ENCODE measurements around the gene WDFY4.

WDFY4 gene

DNA sequence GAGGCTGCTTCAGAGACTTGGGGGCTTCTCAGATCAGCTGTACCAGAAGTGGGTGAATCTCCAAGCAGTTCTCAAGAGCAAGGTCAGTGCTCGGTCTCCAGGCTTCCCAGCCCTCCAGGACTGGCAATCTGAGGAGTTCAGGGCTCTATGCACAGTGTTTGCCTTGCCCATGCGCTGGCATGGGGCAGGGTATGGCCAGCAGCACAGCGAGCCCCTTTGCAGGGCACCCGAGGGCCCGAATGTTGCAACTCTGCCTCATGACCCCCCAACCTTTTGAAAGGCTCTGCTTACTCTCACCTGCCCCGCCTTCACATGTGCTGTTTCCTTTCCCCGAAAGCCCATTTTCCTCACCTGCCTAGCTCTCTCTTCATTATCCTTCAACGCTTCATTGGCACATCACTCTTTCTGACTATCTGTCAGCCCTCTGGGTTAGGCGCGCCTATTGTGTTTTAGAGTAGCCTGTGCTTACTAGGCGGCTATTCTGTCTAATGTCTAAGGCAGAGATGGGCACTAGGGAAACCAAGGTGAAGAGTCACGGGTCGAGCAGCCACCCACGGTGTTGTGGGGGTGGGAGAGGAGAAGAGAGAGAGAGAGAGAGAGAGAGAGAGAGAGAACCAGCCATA, 83.6 kb downstream of the WDFY4 start:
- in situ Hi-C loops (cut with MboI; ENCODE audit: low sequenced_read_pairs): no loop called here

GRCh38 chr10:48768926-48769325, 84.3 kb downstream of the WDFY4 start:
- in situ Hi-C loops (cut with MboI; ENCODE audit: low sequenced_read_pairs): no loop called here

GRCh38 chr10:48769706-48770435, 85.2 kb downstream of the WDFY4 start:
- in situ Hi-C loops (cut with MboI; ENCODE audit: low sequenced_read_pairs): no loop called here

DNA sequence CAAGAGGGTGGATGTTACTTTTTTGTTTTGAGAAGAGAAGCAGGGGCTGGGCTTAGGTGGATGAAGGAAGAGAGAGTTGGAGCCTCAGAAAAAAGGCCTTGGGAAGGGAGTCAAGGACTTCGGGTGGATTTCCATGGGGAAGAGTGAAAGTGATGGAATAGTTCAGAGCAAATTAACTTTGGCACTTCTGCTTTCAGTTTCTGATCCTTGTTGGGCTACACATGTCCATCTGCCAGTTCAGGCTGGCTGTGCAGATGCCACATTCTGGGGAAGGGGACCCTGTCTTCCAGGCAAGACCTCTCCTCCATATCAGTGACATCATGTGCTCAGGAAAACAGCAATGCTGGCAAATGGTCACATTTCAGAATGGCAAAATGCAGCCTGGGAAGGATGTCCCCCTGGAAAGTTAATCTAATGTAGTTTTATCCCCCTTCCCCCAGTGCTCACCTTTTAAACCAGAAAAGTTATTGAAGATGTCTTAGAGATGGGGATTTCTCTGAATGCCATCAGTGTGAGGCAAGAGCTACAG, 86.0 kb downstream of the WDFY4 start:
- in situ Hi-C loops (cut with MboI; ENCODE audit: low sequenced_read_pairs): no loop called here

DNA sequence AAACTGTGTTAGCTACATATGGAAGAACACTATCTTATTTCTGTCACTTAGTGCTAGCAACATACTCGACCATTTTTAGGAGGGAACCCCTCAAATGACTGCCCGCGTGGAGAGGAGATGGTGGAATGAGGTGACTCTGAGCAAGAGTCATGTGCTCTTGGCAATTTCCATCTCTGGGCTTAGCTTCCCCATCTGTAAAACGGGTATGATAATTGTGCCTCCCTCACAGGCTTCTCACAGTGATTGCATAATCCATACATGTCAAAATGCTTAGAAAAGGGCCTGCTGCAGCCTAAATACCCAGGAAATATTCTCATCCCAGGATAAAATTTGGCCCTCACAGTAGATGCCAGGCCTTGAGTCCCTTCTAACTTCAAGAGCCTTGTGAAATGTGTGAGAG, 86.6 kb downstream of the WDFY4 start:
- in situ Hi-C loops (cut with MboI; ENCODE audit: low sequenced_read_pairs): no loop called here

DNA sequence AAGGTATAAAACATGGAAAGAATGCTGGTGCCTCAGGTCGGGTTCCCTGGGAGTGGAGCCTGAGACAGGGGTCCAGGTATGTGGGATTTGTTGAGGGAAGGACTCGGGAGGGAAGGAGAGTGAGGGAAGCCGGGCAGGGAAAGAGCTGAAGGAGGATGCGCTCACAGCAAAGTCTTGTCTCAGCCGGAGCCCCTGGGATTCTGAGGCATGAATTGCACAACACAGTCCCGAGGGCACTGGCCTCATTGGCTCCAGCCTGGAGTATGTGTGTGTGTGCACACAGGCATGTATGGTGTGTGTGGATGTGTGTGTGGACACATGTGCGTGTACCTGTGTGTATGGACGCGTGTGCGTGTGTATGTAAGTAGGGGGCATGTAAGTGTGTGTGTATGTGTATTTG, 87.4 kb downstream of the WDFY4 start:
- in situ Hi-C loops (cut with MboI; ENCODE audit: low sequenced_read_pairs): no loop called here

DNA sequence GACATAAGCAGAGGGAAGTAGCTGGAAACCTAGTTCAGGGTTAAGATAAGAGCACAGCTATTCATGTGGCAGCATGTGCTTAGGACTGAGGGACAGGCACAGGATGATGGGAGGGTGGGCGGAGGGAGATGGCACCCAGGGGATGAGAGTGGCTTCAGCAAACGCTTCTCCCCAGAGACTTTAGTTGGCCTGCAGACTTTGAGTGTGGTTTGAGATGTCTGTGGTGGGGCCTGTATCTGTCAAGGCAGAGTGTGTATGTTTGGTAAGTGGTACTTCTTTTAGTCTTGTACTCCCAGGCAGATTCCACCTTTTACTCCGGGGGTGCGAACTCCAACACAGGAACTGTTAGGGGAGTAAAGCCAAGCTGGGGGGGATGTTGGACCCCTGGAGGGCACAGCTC, 88.9 kb downstream of the WDFY4 start:
- in situ Hi-C loops (cut with MboI; ENCODE audit: low sequenced_read_pairs): no loop called here

DNA sequence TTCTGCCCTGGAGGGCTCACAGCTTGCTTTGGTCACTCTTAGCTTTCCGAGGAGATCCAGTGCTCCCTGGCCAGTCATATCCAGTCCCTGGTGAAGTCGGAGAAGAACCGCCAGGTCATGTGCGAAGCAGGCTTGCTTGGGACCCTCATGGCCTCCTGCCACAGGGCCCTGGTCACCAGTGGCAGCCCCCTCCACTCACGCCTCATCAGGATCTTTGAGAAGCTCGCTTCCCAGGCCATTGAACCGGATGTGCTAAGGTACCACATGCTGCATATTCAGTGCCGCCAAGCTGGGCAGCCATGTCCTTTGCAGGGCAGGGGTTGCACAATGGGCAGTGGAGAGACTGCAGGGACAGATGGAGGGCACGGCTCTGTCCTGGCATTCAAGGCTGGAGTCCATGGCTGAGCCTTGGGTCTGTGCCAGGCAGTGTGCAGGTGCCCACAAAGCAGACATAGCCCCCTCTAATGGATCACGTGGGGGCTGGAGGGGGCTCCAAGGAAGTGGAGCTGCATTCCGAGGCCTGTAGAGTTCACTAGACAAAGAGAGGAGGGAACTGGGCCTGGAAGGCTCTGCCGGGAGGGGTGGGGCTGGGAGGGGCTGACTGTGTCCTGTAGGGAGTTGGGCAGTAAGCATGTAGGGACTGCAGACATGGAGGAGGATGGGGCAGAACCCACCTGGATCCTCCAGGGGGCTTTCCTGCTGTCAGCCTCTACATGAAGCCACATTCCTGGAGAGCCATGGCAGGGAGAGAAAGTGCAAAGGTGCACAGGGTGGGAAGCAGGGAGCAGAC, 89.9 kb downstream of the WDFY4 start:
- in situ Hi-C loops (cut with MboI; ENCODE audit: low sequenced_read_pairs): no loop called here

DNA sequence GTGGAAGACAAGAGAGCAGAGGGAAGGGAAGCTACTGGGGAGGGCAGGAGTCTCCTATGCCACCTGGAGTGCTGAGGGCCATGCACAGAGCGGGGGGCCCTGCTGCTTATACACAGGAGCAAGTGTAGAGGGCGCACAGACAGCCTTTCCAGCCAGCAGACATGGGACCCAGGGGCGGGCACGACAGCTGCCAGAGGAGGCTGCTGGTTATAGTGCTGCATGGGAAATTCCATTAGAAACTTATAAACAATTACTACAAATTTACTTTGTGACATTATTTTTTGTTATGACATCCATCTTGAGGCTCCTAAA, 90.5 kb downstream of the WDFY4 start:
- in situ Hi-C loops (cut with MboI; ENCODE audit: low sequenced_read_pairs): no loop called here

DNA sequence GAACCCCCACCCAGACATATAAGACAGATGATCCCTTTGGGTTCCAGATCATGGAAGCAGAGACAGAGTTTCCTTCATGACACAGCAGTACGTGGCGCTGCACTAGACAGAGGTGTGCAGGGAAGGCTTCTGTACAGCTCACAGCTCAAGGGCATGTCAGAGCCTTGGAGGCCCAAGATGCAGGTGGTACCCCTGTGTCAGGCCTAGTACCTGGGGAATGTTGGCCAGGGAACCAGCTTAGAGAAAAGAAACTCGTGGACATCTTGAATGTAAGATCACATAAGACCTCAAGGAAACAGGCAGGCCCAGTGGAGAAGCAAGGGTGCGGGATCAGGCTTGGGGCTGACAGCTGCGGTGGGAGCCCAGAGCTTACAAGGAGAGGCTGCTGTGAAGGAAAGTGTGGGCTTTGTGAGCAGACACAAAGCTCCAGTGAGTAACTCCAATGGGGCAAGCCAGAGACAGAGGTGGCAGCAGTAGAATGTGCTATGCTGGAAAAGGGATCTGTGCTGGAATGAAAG, 91.4 kb downstream of the WDFY4 start:
- in situ Hi-C loops (cut with MboI; ENCODE audit: low sequenced_read_pairs): no loop called here

DNA sequence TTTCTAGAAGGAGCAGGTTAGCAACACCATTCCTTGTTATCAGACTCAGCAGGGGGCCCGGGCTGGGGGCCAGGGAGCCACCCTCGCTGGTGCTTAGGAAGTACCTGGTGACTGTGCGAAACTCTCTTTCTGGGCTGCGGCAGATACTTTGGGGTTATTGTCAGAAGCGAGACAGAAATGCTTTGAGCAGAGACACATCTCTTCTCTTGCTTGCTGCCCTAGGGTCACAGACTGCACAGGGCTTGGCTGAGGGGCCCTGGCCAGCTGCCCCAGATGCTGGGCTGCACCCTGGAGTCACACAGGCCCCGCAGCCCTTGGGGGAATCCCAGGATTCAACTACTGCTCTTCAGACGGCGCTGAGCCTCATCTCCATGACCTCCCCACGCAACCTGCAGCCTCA, 91.9 kb downstream of the WDFY4 start:
- in situ Hi-C loops (cut with MboI; ENCODE audit: low sequenced_read_pairs): no loop called here

- in situ Hi-C loops (cut with MboI; ENCODE audit: low sequenced_read_pairs): no loop called here
These were observed 92.4 kb downstream of the WDFY4 start for GRCh38 chr10:48777110-48777509.

DNA sequence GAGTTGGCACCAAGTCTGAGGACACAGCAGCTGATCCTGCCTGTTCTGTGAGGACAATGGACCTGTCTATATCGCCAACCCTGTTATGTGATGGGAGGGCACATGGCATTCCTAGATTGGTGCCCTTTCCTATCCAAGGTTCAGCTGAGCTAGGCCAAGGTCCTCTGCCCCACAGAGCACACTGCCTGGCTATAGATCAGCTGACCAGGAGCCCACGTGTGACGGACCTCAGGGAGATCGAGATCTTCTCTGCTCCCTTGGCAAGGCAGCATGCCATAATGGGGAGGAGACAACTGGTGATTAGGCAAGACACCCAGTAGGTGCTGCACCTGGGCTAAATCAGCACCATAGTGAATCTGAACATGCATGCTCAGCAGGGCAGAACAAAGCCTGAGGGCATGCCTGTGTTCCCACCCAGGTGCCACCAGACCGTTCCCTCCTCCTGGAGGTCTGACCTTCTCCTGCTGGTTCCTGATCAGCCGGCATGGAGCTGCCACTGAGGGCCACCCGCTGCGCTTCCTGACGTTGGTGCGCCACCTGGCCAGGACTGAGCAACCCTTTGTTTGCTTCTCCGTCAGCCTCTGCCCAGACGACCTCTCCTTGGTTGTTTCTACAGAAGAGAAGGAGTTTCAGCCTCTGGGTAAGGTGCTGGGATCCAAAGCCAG, 93.7 kb downstream of the WDFY4 start:
- in situ Hi-C loops (cut with MboI; ENCODE audit: low sequenced_read_pairs): no loop called here

- in situ Hi-C loops (cut with MboI; ENCODE audit: low sequenced_read_pairs): no loop called here
These were observed 94.4 kb downstream of the WDFY4 start for GRCh38 chr10:48779077-48779476.

GRCh38 chr10:48779546-48780152, 95.0 kb downstream of the WDFY4 start:
- in situ Hi-C loops (cut with MboI; ENCODE audit: low sequenced_read_pairs): no loop called here

DNA sequence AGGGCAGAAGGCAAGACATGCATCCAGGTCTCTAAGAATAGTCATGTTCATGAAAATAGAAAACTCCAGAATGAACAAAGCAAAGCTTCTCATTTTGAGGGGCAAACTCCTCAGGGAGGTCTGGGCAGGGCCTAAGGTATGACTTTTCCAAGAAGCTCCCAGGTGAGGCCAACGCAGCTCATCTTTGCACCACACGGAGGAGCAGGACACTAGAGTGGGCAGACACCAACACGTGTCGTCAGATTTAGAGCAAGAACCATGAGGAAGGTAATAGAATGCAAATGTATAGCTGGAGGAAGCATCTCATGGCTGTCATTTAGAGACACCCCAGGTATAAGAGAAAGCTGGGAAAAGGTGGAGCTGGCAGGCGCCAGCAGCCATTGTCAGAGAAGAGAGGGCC, 95.7 kb downstream of the WDFY4 start:
- in situ Hi-C loops (cut with MboI; ENCODE audit: low sequenced_read_pairs): no loop called here

- in situ Hi-C loops (cut with MboI; ENCODE audit: low sequenced_read_pairs): no loop called here
These were observed 97.7 kb downstream of the WDFY4 start for GRCh38 chr10:48782386-48782785.

GRCh38 chr10:48784031-48784430, 99.4 kb downstream of the WDFY4 start:
- in situ Hi-C loops (cut with MboI; ENCODE audit: low sequenced_read_pairs): no loop called here

GRCh38 chr10:48785796-48786195, 101.1 kb downstream of the WDFY4 start:
- in situ Hi-C loops (cut with MboI; ENCODE audit: low sequenced_read_pairs): no loop called here

DNA sequence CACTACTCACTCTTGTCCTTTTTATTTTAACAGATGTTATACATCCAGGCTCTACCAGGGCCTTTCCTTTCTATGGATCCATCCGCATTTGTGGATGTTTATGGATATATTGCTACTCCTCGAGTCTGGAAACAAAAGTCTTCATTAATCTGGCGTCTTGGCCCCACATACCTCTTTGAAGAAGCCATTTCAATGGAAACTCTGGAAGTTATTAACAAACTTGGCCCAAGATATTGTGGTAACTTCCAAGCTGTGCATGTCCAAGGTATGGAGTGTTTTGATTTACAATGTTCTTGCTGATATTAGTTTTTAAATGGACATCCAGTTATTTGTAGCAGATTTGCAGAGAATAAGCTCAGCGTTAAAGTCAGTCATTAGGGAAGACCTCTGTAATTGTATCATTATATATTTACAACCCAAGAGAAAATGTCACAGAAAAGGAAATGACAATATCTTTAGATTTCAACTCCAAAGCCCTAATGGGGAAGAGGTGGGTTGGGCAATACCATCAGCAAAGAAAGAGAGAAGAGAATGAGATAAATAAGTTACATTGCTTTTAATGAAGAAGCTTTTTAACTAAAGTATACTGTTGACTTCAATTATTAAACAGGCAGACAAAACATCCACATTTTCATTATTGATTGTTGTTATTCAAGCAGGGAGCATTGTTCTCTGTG, 102.1 kb downstream of the WDFY4 start:
- in situ Hi-C loops (cut with MboI; ENCODE audit: low sequenced_read_pairs): no loop called here
